WTC11 (cell line): ENCODE measurements around the gene C9orf50. TPM values are rescaled to one million over a fixed set of nuclear protein-coding genes. Genes with fewer than 3 reads are reported as not detected.

Source experiments
- ATAC-seq: fragments of 200-7000 bp; cut with Tn5 transposase; 2 replicates; pipeline ENCODE4 v1.10.0; 2021; ENCODE audit warnings: mild to moderate bottlenecking, moderate library complexity
- CTCF ChIA-PET: fragments of 300-600 bp; sonication (Branson Sonifier 250); formaldehyde crosslinking; loops from one replicate; lab custom pipeline; 2021; ENCODE audit warnings: antibody characterized with exemption; lab: Charles Lee
- POLR2A ChIA-PET: fragments of 350-600 bp; sonication (Branson Sonifier 250); formaldehyde crosslinking; loops from one replicate; lab custom pipeline; 2021; ENCODE audit warnings: antibody characterized with exemption; lab: Charles Lee
- DNase-seq: peaks from one replicate; pipeline ENCODE4 v3.0.0; 2021; ENCODE audit warnings: low spot score
- H3K27ac Mint-ChIP-seq: 2 replicates; pipeline ENCODE4 v1.8.0; 2021; ENCODE audit warnings: mixed read lengths
- H3K27me3 Mint-ChIP-seq: 2 replicates; pipeline ENCODE4 v1.8.0; 2021; ENCODE audit warnings: low read depth, mild to moderate bottlenecking, moderate library complexity, mixed read lengths
- H3K36me3 Mint-ChIP-seq: 2 replicates; pipeline ENCODE4 v1.8.0; 2021; ENCODE audit warnings: mixed read lengths
- H3K4me1 Mint-ChIP-seq: 2 replicates; pipeline ENCODE4 v1.8.0; 2022; ENCODE audit warnings: mixed read lengths
- H3K4me3 Mint-ChIP-seq: 2 replicates; pipeline ENCODE4 v1.8.0; 2021; ENCODE audit warnings: mild to moderate bottlenecking, moderate library complexity, mixed read lengths
- H3K9me3 Mint-ChIP-seq: 2 replicates; pipeline ENCODE4 v1.8.0; 2021; ENCODE audit warnings: mixed read lengths
- ATF1 ChIP-seq: sonication (generic); formaldehyde crosslinking; IDR thresholded peaks from 2 replicates; pipeline ENCODE4 v1.8.1; 2023; ENCODE audit warnings: mild to moderate bottlenecking, moderate library complexity, missing genetic modification reagents
- ATF2 ChIP-seq: sonication (generic); formaldehyde crosslinking; IDR thresholded peaks from 2 replicates; pipeline ENCODE4 v1.8.1; 2022; ENCODE audit warnings: low read depth, missing genetic modification reagents, borderline replicate concordance
- ATF3 ChIP-seq: sonication (generic); formaldehyde crosslinking; conservative IDR thresholded peaks from 2 replicates; pipeline ENCODE4 v1.8.1; 2022; ENCODE audit warnings: mild to moderate bottlenecking, missing genetic modification reagents
- CDX4 ChIP-seq: fragments of 250-450 bp; sonication (Bioruptor Pico); IDR thresholded peaks from 2 replicates; pipeline ENCODE4 v1.9.0; 2021; ENCODE audit warnings: moderate library complexity, mild to moderate bottlenecking, inconsistent platforms, borderline replicate concordance
- E2F1 ChIP-seq: sonication (generic); formaldehyde crosslinking; IDR thresholded peaks from 2 replicates; pipeline ENCODE4 v1.8.0; 2022; ENCODE audit warnings: mild to moderate bottlenecking, missing genetic modification reagents
- ESRRA ChIP-seq: sonication (generic); formaldehyde crosslinking; IDR thresholded peaks from 2 replicates; pipeline ENCODE4 v1.8.1; 2022; ENCODE audit warnings: mild to moderate bottlenecking, missing genetic modification reagents, borderline replicate concordance
- ETV6 ChIP-seq: sonication (generic); formaldehyde crosslinking; IDR thresholded peaks from 2 replicates; pipeline ENCODE4 v1.8.1; 2022; ENCODE audit warnings: mild to moderate bottlenecking, missing genetic modification reagents
- FOXJ3 ChIP-seq: sonication (generic); formaldehyde crosslinking; IDR thresholded peaks from 2 replicates; pipeline ENCODE4 v1.9.0; 2021; ENCODE audit warnings: missing genetic modification reagents, mild to moderate bottlenecking, borderline replicate concordance
- FOXK1 ChIP-seq: sonication (generic); formaldehyde crosslinking; IDR thresholded peaks from 2 replicates; pipeline ENCODE4 v1.8.0; 2022; ENCODE audit warnings: mild to moderate bottlenecking, moderate library complexity, missing genetic modification reagents
- HMGXB4 ChIP-seq: sonication (generic); formaldehyde crosslinking; IDR thresholded peaks from 2 replicates; pipeline ENCODE4 v1.8.1; 2023; ENCODE audit warnings: mild to moderate bottlenecking, moderate library complexity, missing genetic modification reagents
- IRF1 ChIP-seq: sonication (generic); formaldehyde crosslinking; IDR thresholded peaks from 2 replicates; pipeline ENCODE4 v1.8.0; 2023; ENCODE audit warnings: missing genetic modification reagents
- IRF2 ChIP-seq: sonication (generic); formaldehyde crosslinking; IDR thresholded peaks from 2 replicates; pipeline ENCODE4 v1.8.0; 2022; ENCODE audit warnings: low read depth, missing genetic modification reagents, borderline replicate concordance
- JUN ChIP-seq: sonication (generic); formaldehyde crosslinking; IDR thresholded peaks from 2 replicates; pipeline ENCODE4 v1.8.0; 2023; ENCODE audit warnings: mild to moderate bottlenecking, missing genetic modification reagents
- MYBL2 ChIP-seq: sonication (generic); formaldehyde crosslinking; IDR thresholded peaks from 2 replicates; pipeline ENCODE4 v1.8.1; 2023; ENCODE audit warnings: mild to moderate bottlenecking, moderate library complexity, missing genetic modification reagents
- PRRX2 ChIP-seq: fragments of 250-450 bp; sonication (Bioruptor Pico); IDR thresholded peaks from 2 replicates; pipeline ENCODE4 v1.8.0; 2021; ENCODE audit warnings: mild to moderate bottlenecking
- SOX15 ChIP-seq: fragments of 250-450 bp; sonication (Bioruptor Pico); IDR thresholded peaks from 2 replicates; pipeline ENCODE4 v1.9.0; 2021; ENCODE audit warnings: mild to moderate bottlenecking
- SP1 ChIP-seq: sonication (generic); formaldehyde crosslinking; conservative IDR thresholded peaks from 2 replicates; pipeline ENCODE4 v1.8.1; 2022; ENCODE audit warnings: missing genetic modification reagents
- TCF7 ChIP-seq: sonication (generic); formaldehyde crosslinking; IDR thresholded peaks from 2 replicates; pipeline ENCODE4 v1.8.0; 2022; ENCODE audit warnings: mild to moderate bottlenecking, low read depth, missing genetic modification reagents, moderate library complexity
- TEAD1 ChIP-seq: sonication (generic); formaldehyde crosslinking; IDR thresholded peaks from 2 replicates; pipeline ENCODE4 v1.8.0; 2022; ENCODE audit warnings: mild to moderate bottlenecking, missing genetic modification reagents
- USF2 ChIP-seq: sonication (generic); formaldehyde crosslinking; IDR thresholded peaks from 2 replicates; pipeline ENCODE4 v1.8.1; 2023; ENCODE audit warnings: mild to moderate bottlenecking, missing genetic modification reagents, moderate library complexity
- ZMAT4 ChIP-seq: fragments of 250-450 bp; sonication (Bioruptor Pico); IDR thresholded peaks from 2 replicates; pipeline ENCODE4 v1.9.0; 2021; ENCODE audit warnings: mild to moderate bottlenecking
- ZNF232 ChIP-seq: sonication (generic); formaldehyde crosslinking; IDR thresholded peaks from 2 replicates; pipeline ENCODE4 v1.8.0; 2022; ENCODE audit warnings: mild to moderate bottlenecking, missing genetic modification reagents
- ZNF671 ChIP-seq: fragments of 250-450 bp; sonication (Bioruptor Pico); IDR thresholded peaks from 2 replicates; pipeline ENCODE4 v1.8.0; 2021; ENCODE audit warnings: mild to moderate bottlenecking
- total RNA-seq: library from RNA; stranded (reverse); gene quantifications from 3 replicates; pipeline ENCODE4 v1.2.3, GENCODE V29; 2021

The C9orf50 gene
- total RNA-seq, 1 experiment from 2014 or later: 0.11 TPM

- TF ChIP-seq HMGXB4 (CRISPR knock-in tag) (no peak), CDX4 (no peak), FOXJ3 (CRISPR knock-in tag) (no peak), SP1 (no peak), ETV6 (CRISPR knock-in tag) (no peak), FOXK1 (CRISPR knock-in tag) (no peak), MYBL2 (CRISPR knock-in tag) (no peak), ZNF232 (no peak), IRF2 (CRISPR knock-in tag) (no peak)
- TF ChIP-seq, all 79 proteins: peak for 0
These were observed 10.2 kb upstream of the C9orf50 start (continued) for GRCh38 chr9:129630967-129631673.

- Mint-ChIP-seq H3K27me3 (no peaks in the 10 kb centered on the region), H3K4me1 (peaks cover 51% of the 10 kb centered on the region), H3K4me3 (no peak overlapping the region), H3K9me3 (no peaks in the 10 kb centered on the region), H3K27ac (peak overlapping the region; percentile 32; the same call in 1 of the 2 replicates), H3K36me3 (peaks cover 24% of the 10 kb centered on the region)
- ChIA-PET POLR2A (no interaction called here), CTCF (interaction anchor here (1.0 to 2.2 kb wide), 5 partner anchors 10 to 498 kb away, joined by 3 to 6 read pairs (median 3); no protein-coding TSS in a partner anchor)
- no peak for DNase-seq
- TF ChIP-seq ATF1 (no peak), JUN (CRISPR knock-in tag) (no peak), FOXJ3 (CRISPR knock-in tag) (no peak), TCF7 (CRISPR knock-in tag) (no peak), ESRRA (CRISPR knock-in tag) (no peak), SOX15 (CRISPR knock-in tag) (no peak), IRF1 (no peak), HMGXB4 (CRISPR knock-in tag) (no peak), ZMAT4 (CRISPR knock-in tag) (no peak), E2F1 (no peak), IRF2 (CRISPR knock-in tag) (no peak), ATF3 (CRISPR knock-in tag) (no peak), CDX4 (no peak), PRRX2 (CRISPR knock-in tag) (no peak), USF2 (CRISPR knock-in tag) (no peak), ZNF671 (no peak), MYBL2 (CRISPR knock-in tag) (no peak), TEAD1 (CRISPR knock-in tag) (no peak), ATF2 (CRISPR knock-in tag) (no peak)
- ATAC-seq: no peak
These were observed 8.4 kb upstream of the C9orf50 start for GRCh38 chr9:129629251-129629820.
